K562 (cell line): ENCODE results near the gene HSFX3. TPM values are rescaled to one million over a fixed set of nuclear protein-coding genes. Genes with fewer than 3 reads are reported as not detected.

Source experiments
- ATAC-seq: fragments of 200-7000 bp; cut with Tn5 transposase; 3 replicates; pipeline ENCODE4 v1.9.1; 2020; ENCODE audit warnings: moderate library complexity
- BruUV-seq: library from RNA; stranded (reverse); fragments of 400-500 nt; replicated peaks from 2 replicates; lab custom pipeline; 2021; lab: Mats Ljungman, UMichigan
- CTCF ChIA-PET: fragments of 300-600 bp; formaldehyde crosslinking; extraction: SDS; loops from one replicate; lab custom pipeline; 2021; ENCODE audit warnings: low intra/inter-chr PET ratio; lab: Yijun Ruan, JAX
- POLR2A ChIA-PET: fragments of 300-600, 350-650 bp; sonication (Branson Sonifier 250); formaldehyde crosslinking; extraction: SDS; loops from one replicate; lab custom pipeline; 2021; ENCODE audit warnings: antibody characterized with exemption, inconsistent platforms; lab: Yijun Ruan, JAX
- DNase-seq, 4 experiments: peaks; one replicate each; pipeline versions ENCODE4 v3.0.0 to v3.0.0-alpha.2; 2011 to 2018; ENCODE audit warnings: low spot score in 3 of 4, mixed read lengths in 3 of 4; ENCODE audit errors: extremely low read depth in 1 of 4
- FAIRE-seq: peaks from 2 replicates; lab custom pipeline; 2011; peaks lifted over from hg19 to GRCh38; lab: Jason Lieb, UNC
- H2AFZ ChIP-seq: 2 replicates; pipeline ENCODE4 v1.6.0; 2011; ENCODE audit warnings: low read depth, low read length, control low read depth, inconsistent platforms
- H3K27ac ChIP-seq: fragments of 200-600 bp; 3 replicates; pipeline ENCODE4 v1.8.0; 2011; ENCODE audit warnings: low read depth, mild to moderate bottlenecking, control low read depth, inconsistent platforms, low read length, moderate library complexity, mixed read lengths; ENCODE audit errors: extremely low read depth
- H3K27me3 ChIP-seq, 2 experiments: fragments of 300-600 bp in 1 of 2; 2 replicates in 1 of 2; 3 replicates in 1 of 2; pipeline versions ENCODE4 v1.6.0 to v1.8.0; 2011; ENCODE audit warnings: inconsistent platforms in 2 of 2, low read length in 2 of 2, mild to moderate bottlenecking in 1 of 2, mixed read lengths in 1 of 2, moderate library complexity in 1 of 2; ENCODE audit not compliant: control insufficient read depth in 2 of 2, insufficient read depth in 2 of 2
- H3K36me3 ChIP-seq: fragments of 300-600 bp; 3 replicates; pipeline ENCODE4 v1.8.0; 2011; ENCODE audit warnings: mild to moderate bottlenecking, low read length, inconsistent platforms; ENCODE audit not compliant: control insufficient read depth, insufficient read depth
- H3K4me1 ChIP-seq, 2 experiments: fragments of 200-600 bp in 1 of 2; replicated peaks in 1 of 2; 2 replicates in 1 of 2; 3 replicates in 1 of 2; pipeline versions ENCODE4 v1.5.1 to v1.8.0; 2011; ENCODE audit warnings: inconsistent platforms in 2 of 2, low read length in 2 of 2, mild to moderate bottlenecking in 1 of 2, mixed read lengths in 1 of 2, moderate library complexity in 1 of 2; ENCODE audit not compliant: control insufficient read depth in 2 of 2, insufficient read depth in 2 of 2
- H3K4me2 ChIP-seq: 2 replicates; pipeline ENCODE4 v1.6.1; 2011; ENCODE audit warnings: low read length, control low read depth, inconsistent platforms, mixed read lengths; ENCODE audit not compliant: insufficient read depth
- H3K4me3 ChIP-seq: fragments of 200-600 bp; sonication (generic), shearing (Covaris generic); 2 replicates; pipeline ENCODE4 v1.5.1; 2016; ENCODE audit warnings: control low read depth, inconsistent platforms
- H3K79me2 ChIP-seq: fragments of 200-600 bp; 3 replicates; pipeline ENCODE4 v1.8.0; 2011; ENCODE audit warnings: low read length, inconsistent platforms; ENCODE audit not compliant: control insufficient read depth, insufficient read depth
- H3K9ac ChIP-seq, 2 experiments: 2 replicates each; pipeline versions ENCODE4 v1.6.0 to v1.6.1; 2011; ENCODE audit warnings: low read depth in 2 of 2, low read length in 2 of 2, control low read depth in 1 of 2, inconsistent platforms in 1 of 2, mild to moderate bottlenecking in 1 of 2, mixed read lengths in 1 of 2; ENCODE audit not compliant: insufficient read depth in 1 of 2
- H3K9me1 ChIP-seq: one replicate; pipeline ENCODE4 v1.6.0; 2011; ENCODE audit warnings: inconsistent platforms, mild to moderate bottlenecking, low read length, moderate library complexity; ENCODE audit not compliant: control insufficient read depth, insufficient read depth
- H3K9me3 ChIP-seq: replicated peaks from 2 replicates; pipeline ENCODE4 v1.5.1; 2011; ENCODE audit warnings: low read depth, low read length, inconsistent platforms; ENCODE audit not compliant: control insufficient read depth, insufficient read depth
- H4K20me1 ChIP-seq: replicated peaks from 2 replicates; pipeline ENCODE4 v1.6.1; 2011; ENCODE audit warnings: low read length, inconsistent platforms, mixed read lengths; ENCODE audit not compliant: control insufficient read depth, insufficient read depth
- AFF4 ChIP-seq: sonication (generic); formaldehyde crosslinking; IDR thresholded peaks from 2 replicates; pipeline ENCODE4 v1.8.0; 2023; ENCODE audit warnings: mild to moderate bottlenecking, missing genetic modification reagents
- BRD9 ChIP-seq: fragments of 450-650 bp; IDR thresholded peaks from 2 replicates; pipeline ENCODE4 v1.6.1; 2018; ENCODE audit warnings: low read depth; ENCODE audit not compliant: partially characterized antibody
- EWSR1 ChIP-seq: fragments of 450-650 bp; IDR thresholded peaks from 2 replicates; pipeline ENCODE4 v1.6.1; 2018; ENCODE audit warnings: borderline replicate concordance, mild to moderate bottlenecking, low read depth, moderate library complexity; ENCODE audit not compliant: partially characterized antibody
- EZH2 ChIP-seq: IDR thresholded peaks from 2 replicates; pipeline ENCODE4 v1.6.1; 2012; ENCODE audit warnings: low read depth, mild to moderate bottlenecking, inconsistent platforms, low read length, borderline replicate concordance
- ILK ChIP-seq: fragments of 450-650 bp; IDR thresholded peaks from 2 replicates; pipeline ENCODE4 v1.6.1; 2016; ENCODE audit warnings: missing genetic modification characterization, low read depth, mild to moderate bottlenecking, missing compliant biosample characterization, moderate library complexity, borderline replicate concordance
- NKRF ChIP-seq: fragments of 450-650 bp; IDR thresholded peaks from 2 replicates; pipeline ENCODE4 v1.6.1; 2016; ENCODE audit warnings: borderline replicate concordance
- POLR2AphosphoS5 ChIP-seq: IDR thresholded peaks from 2 replicates; pipeline ENCODE4 v1.6.1; 2011; ENCODE audit warnings: mild to moderate bottlenecking, low read depth, low read length, moderate library complexity; ENCODE audit not compliant: control insufficient read depth, insufficient read depth
- TCF15 ChIP-seq: fragments of 250-450 bp; sonication (Bioruptor Pico); IDR thresholded peaks from 2 replicates; pipeline ENCODE4 v1.8.0; 2022; ENCODE audit warnings: moderate library complexity, mild to moderate bottlenecking, inconsistent platforms
- YBX1 ChIP-seq: fragments of 450-650 bp; IDR thresholded peaks from 2 replicates; pipeline ENCODE4 v1.7.1; 2016; ENCODE audit warnings: mild to moderate bottlenecking
- ZNF12 ChIP-seq: sonication (generic); formaldehyde crosslinking; IDR thresholded peaks from 2 replicates; pipeline ENCODE4 v1.4.0; 2020; ENCODE audit warnings: mild to moderate bottlenecking, missing genetic modification reagents
- ZNF197 ChIP-seq: fragments of 200-800 bp; sonication (Bioruptor generic); IDR thresholded peaks from 2 replicates; pipeline ENCODE4 v1.6.1; 2016; ENCODE audit warnings: low read depth, missing genetic modification characterization, missing compliant biosample characterization
- ZNF217 ChIP-seq: sonication (generic); formaldehyde crosslinking; IDR thresholded peaks from 2 replicates; pipeline ENCODE4 v1.8.0; 2022; ENCODE audit warnings: mild to moderate bottlenecking, missing genetic modification reagents
- WGBS: fragments of 100-300 bp; shearing (Covaris generic); methylation state at CpG from one replicate; pipeline ENCODE4 v1.1.6; 2016; ENCODE audit warnings: low coverage, mixed read lengths; ENCODE audit not compliant: insufficient coverage; ENCODE audit errors: missing lambda C conversion rate; 5-methylcytosine and 5-hydroxymethylcytosine counted together
- in situ Hi-C: fragments of 300-500 bp; cut with MboI; formaldehyde crosslinking; loops from 4 replicates; pipeline ENCODE4 v1.15.0; 2018; ENCODE audit warnings: inconsistent platforms, mixed read lengths
- intact Hi-C: fragments of 100-400 bp; cut with micrococcal nuclease; formaldehyde crosslinking; loops from 2 replicates; pipeline ENCODE4 v1.14.2; 2022
- polyA plus RNA-seq, 8 experiments: library from polyadenylated mRNA; depleted of rRNA in 4 of 8; stranded (reverse) in 5 of 8; unstranded in 3 of 8; fragments of >200 nt; fragmentation: Nextera tagmentation in 2 of 8; fragmentation: Illumina TruSeq in 1 of 8; extraction: Ambion mirVana in 2 of 8; extraction: Trizol in 1 of 8; gene quantifications; 2 replicates each; pipeline versions ENCODE4 v1.2.1 to v1.2.3, GENCODE V29; 2011 to 2014; ENCODE audit warnings: inconsistent platforms in 1 of 8, missing spikeins in 1 of 8
- total RNA-seq, 7 experiments: library from RNA; depleted of rRNA in 6 of 7; stranded (reverse); fragments of >200 nt in 6 of 7; fragmentation: Illumina TruSeq in 2 of 7; extraction: Trizol in 2 of 7; gene quantifications; 2 replicates each; pipeline versions ENCODE4 v1.2.1 to v1.2.3, GENCODE V29; 2011 to 2021; ENCODE audit warnings: low replicate concordance in 1 of 7

HSFX3 gene
- total and polyA plus RNA-seq, 9 of the 15 experiments (the other 6 are each of a cell fraction or from before 2014, with no cell fraction given), result 0.08 to 0.10 TPM; not detected in 7

- TF ChIP-seq NKRF (no peak), POLR2AphosphoS5 (peak; percentile 60)
Measured at GRCh38 chrX:149504915-149505651, 44.6 kb downstream of the HSFX3 start, which contains the start of gene IDS (continued).

DNA sequence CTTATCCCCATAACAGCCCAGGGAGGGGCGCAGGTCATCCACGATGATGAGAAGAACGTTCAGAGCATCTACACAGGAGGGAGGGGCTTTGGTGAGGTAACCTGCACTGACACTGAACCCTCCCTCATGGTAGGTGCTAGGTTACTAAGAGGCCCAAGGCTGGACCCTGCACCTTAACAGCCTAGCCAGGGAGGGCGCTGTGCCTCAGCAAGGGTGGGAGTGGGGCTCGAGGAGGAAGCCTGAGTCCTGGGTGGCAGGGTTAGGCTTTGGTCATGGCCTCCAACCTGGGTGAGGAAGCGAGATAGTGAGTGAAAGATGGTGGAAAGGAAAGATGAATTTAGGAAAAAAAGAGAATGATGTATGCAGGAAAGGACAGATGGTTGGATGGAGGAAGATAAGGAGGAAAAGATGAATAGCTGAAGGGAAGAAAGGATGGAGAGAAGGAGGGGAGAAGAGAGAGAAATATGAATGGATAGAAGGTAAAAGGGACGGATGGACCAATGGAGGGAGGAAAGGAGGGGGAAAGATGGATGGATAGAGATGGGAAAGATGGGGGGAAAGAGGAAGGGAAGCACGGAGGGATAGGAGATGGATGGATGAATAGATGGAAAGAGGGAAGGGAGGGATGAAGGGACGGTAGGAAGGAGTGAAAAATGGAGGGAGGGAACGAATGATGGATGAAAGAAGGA is 45.4 kb downstream of the HSFX3 start:
- intact Hi-C loops, result no loop called here
- 24% methylated on average over 8 of the region's 10 CpGs for WGBS
- ChIA-PET CTCF (no interaction called here), POLR2A (no interaction called here)
- in situ Hi-C loops, result loop anchor here (25.0 kb wide), 1 partner anchor 133 kb away; the partner anchor contains the start of gene TMEM185A
- peaks cover 0 to 1% of the 10 kb centered on the region in 2 experiments; a peak in 3 of 5 replicates for H3K27me3 ChIP-seq
- no peaks in the 10 kb centered on the region; the same call in 1 of the 2 replicates for H4K20me1 ChIP-seq
- no peaks in the 10 kb centered on the region for H3K79me2 ChIP-seq
- H3K36me3 ChIP-seq, result no peaks in the 10 kb centered on the region
- no peaks in the 10 kb centered on the region for H3K9me3 ChIP-seq
- H3K4me3 ChIP-seq, result peak overlapping the region; percentile 42
- H3K9ac ChIP-seq, result peak overlapping the region in 1 of 2 experiments; percentile 50; a peak in 2 of 4 replicates
- peaks cover 11 to 14% of the 10 kb centered on the region in 2 experiments; a peak in 2 of 5 replicates for H3K4me1 ChIP-seq
- peak overlapping the region; percentile 84 for H3K4me2 ChIP-seq
- peak overlapping the region; percentile 59; the same call in 2 of the 3 replicates for H3K27ac ChIP-seq
- TSS peak; percentile 57 for BruUV-seq
- no peaks in the 10 kb centered on the region for H3K9me1 ChIP-seq
- FAIRE-seq (peak; percentile 65), ATAC-seq (peak; percentile 82), DNase-seq (peak; percentile 37 to 65 (median 46))
- peak overlapping the region; percentile 89 for H2AFZ ChIP-seq
- TF ChIP-seq EWSR1 (no peak), YBX1 (no peak), ZNF197 (CRISPR knock-in tag) (no peak), EZH2 (no peak), AFF4 (CRISPR knock-in tag) (no peak), ZNF217 (CRISPR knock-in tag) (no peak), ZNF12 (CRISPR knock-in tag) (no peak), BRD9 (no peak), ILK (tag) (no peak), TCF15 (CRISPR knock-in tag) (no peak)
